ENCODE measurements around the gene SLC22A23.

DNA sequence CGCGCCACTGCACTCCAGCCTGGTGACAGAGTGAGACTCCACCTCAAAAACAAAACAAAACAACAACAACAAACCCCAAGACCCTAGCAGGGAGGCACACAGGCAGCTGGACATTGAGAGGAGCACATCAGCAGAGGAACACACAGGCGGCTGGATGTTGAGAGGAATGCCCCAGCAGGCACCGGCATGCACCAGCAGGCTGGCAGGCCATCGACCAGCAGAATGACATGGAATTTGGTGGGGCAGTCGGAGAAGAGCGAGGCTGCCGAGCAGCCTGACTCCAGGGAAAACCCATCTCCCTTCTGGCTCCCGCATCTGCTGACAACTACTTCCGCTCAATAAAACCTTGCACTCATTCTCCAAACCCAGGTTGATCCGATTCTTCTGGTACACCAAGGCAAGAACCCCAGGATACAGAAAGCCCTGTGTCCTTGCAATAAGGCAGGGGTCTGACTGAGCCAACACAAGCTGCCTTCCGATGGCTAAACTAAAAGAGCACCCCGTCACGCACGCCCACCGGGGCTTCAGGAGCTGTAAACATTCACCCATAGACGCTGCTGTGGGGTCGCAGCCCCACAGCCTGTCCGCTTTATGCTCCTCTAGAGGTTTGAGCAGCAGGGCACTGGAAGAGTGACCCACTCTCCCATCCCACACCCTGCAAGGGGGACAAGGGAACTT, 60.2 kb downstream of the SLC22A23 start:
- TF ChIP-seq CTCF (IDR thresholded peaks at IDR 0.05) (no peak), EZH2 (IDR thresholded peaks at IDR 0.05; ENCODE audit: borderline replicate concordance, insufficient read depth, low read depth, low read length, poor library complexity, severe bottlenecking) (no peak)
